HG03442 (cell line): ENCODE data around the gene TBC1D14.
"Not testable (repeated sequence)": the region's sequence is repeated elsewhere in the genome, so short reads cannot be mapped to it uniquely, and the experiment has no call there.

Experiments
- ATAC-seq: cut with Tn5 transposase; IDR thresholded peaks from one replicate; pipeline ENCODE4 v1.9.1; 2021; ENCODE audit warnings: mild to moderate bottlenecking, moderate library complexity; ENCODE audit not compliant: unreplicated experiment

TBC1D14 gene

GRCh38 chr4:7073526-7074390 is 164.1 kb downstream of the TBC1D14 start:
- ATAC-seq = no peak

- no peak for ATAC-seq
Measured at GRCh38 chr4:7074426-7074825, 164.8 kb downstream of the TBC1D14 start.

GRCh38 chr4:7075962-7076695 is 166.5 kb downstream of the TBC1D14 start:
- ATAC-seq = no peak

- ATAC-seq = no peak
Measured at GRCh38 chr4:7076696-7077082, 167.1 kb downstream of the TBC1D14 start.

- no peak for ATAC-seq
Measured at GRCh38 chr4:7077371-7077770, 167.7 kb downstream of the TBC1D14 start.

- no peak for ATAC-seq
Measured at GRCh38 chr4:7078025-7078424, 168.4 kb downstream of the TBC1D14 start.

GRCh38 chr4:7079483-7079882 is 169.9 kb downstream of the TBC1D14 start:
- ATAC-seq = not testable (repeated sequence)

GRCh38 chr4:7079909-7080308 is 170.3 kb downstream of the TBC1D14 start:
- not testable (repeated sequence) for ATAC-seq
